Tibial nerve (tissue), 4 donors: ENCODE data around the gene GSTM2. TPM values are rescaled to one million over a fixed set of nuclear protein-coding genes. Genes with fewer than 3 reads are reported as not detected.

Experiments
- DNase-seq, 2 donors: peaks; one replicate each; pipeline ENCODE4 v3.0.0-alpha.2; 2019; ENCODE audit warnings: low spot score in 2 of 2
- H3K27ac ChIP-seq, 4 donors: fragments of 200-600 bp; sonication (generic) in 3 of 4; one replicate each; pipeline ENCODE4 v1.5.1; 2017 to 2019; ENCODE audit warnings: mild to moderate bottlenecking in 1 of 4
- H3K27me3 ChIP-seq, 2 donors: fragments of 200-600 bp; sonication (generic) in 1 of 2; one replicate each; pipeline versions ENCODE4 v1.5.1 to v1.6.0; 2017 to 2019
- H3K36me3 ChIP-seq, 3 donors: fragments of 200-600 bp; sonication (generic); one replicate each; pipeline ENCODE4 v1.5.1; 2018 to 2019
- H3K4me1 ChIP-seq, 4 donors: fragments of 200-600 bp; sonication (generic) in 3 of 4; one replicate each; pipeline ENCODE4 v1.5.1; 2017 to 2019
- H3K4me3 ChIP-seq, 4 donors: fragments of 200-600 bp; sonication (generic) in 3 of 4; one replicate each; pipeline ENCODE4 v1.5.1; 2017 to 2019; ENCODE audit warnings: mild to moderate bottlenecking in 1 of 4, moderate library complexity in 1 of 4
- H3K9me3 ChIP-seq, 4 donors: fragments of 200-600 bp; sonication (generic) in 3 of 4; one replicate each; pipeline ENCODE4 v1.5.1; 2017 to 2019
- EP300 ChIP-seq, 2 donors: sonication (generic); formaldehyde crosslinking; IDR thresholded peaks; one replicate each; pipeline ENCODE4 v1.6.1; 2017; ENCODE audit warnings: antibody characterized with exemption in 2 of 2, mild to moderate bottlenecking in 1 of 2
- POLR2A ChIP-seq, 2 donors: fragments of 450-650 bp; IDR thresholded peaks; one replicate each; pipeline ENCODE4 v1.6.1; 2017; ENCODE audit warnings: antibody characterized with exemption in 2 of 2, mild to moderate bottlenecking in 2 of 2, moderate library complexity in 2 of 2
- WGBS, 2 donors: methylation state at CpG; one replicate each; pipeline ENCODE4 v1.1.5; 2018; 5-methylcytosine and 5-hydroxymethylcytosine counted together
- total RNA-seq, 4 donors: library from RNA; depleted of rRNA; stranded (reverse); fragments of >200 nt; gene quantifications; one replicate each; pipeline ENCODE4 v1.1.0, GENCODE V29; 2016
- TF ChIP-seq, protein P1 (sequence below), 5 experiments: fragments of 200-600 bp in 3 of 5; fragments of 450-650 bp in 2 of 5; sonication (generic) in 3 of 5; IDR thresholded peaks; one replicate each; pipeline ENCODE4 v1.5.1; 2016 to 2019; ENCODE audit warnings: antibody characterized with exemption in 5 of 5, mild to moderate bottlenecking in 3 of 5, moderate library complexity in 2 of 5

GSTM2 gene
- total RNA-seq, 4 donors from 2014 or later: 87.1 to 120 (median 103) TPM

DNA sequence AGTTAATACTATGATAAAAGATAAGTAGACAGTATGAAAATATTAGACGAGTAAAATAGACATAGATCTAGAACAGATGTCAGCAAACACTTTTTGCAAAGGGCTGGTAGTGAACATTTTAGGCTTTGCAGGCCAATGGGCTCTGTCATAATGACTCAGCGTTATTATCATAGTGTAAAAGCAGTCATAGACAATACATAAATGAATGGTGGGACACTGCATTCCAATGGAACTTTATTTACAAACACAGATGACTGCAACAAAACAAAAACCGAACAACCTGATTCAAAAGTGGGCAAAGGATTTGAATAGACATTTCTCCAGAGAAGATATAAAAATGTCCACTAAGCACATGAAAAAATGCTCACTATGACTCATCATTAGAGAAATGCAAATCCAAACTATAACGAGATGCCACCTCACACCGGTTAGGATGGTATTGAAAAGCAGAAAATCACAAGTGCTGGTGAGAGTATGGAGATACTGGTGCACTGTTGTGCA, 51.5 kb downstream of the GSTM2 start:
- DNase-seq: no peak
- Histone ChIP-seq H3K27me3 (no peaks in the 10 kb centered on the region), H3K4me1 (peaks cover 0 to 13% (median 0%) of the 10 kb centered on the region in 4 donors), H3K27ac (no peak overlapping the region), H3K4me3 (no peak overlapping the region), H3K36me3 (no peaks in the 10 kb centered on the region), H3K9me3 (no peaks in the 10 kb centered on the region)
- TF ChIP-seq EP300 (IDR thresholded peaks at IDR 0.05) (no peak), POLR2A (IDR thresholded peaks at IDR 0.05) (no peak)
- TF ChIP-seq, protein P1, sequence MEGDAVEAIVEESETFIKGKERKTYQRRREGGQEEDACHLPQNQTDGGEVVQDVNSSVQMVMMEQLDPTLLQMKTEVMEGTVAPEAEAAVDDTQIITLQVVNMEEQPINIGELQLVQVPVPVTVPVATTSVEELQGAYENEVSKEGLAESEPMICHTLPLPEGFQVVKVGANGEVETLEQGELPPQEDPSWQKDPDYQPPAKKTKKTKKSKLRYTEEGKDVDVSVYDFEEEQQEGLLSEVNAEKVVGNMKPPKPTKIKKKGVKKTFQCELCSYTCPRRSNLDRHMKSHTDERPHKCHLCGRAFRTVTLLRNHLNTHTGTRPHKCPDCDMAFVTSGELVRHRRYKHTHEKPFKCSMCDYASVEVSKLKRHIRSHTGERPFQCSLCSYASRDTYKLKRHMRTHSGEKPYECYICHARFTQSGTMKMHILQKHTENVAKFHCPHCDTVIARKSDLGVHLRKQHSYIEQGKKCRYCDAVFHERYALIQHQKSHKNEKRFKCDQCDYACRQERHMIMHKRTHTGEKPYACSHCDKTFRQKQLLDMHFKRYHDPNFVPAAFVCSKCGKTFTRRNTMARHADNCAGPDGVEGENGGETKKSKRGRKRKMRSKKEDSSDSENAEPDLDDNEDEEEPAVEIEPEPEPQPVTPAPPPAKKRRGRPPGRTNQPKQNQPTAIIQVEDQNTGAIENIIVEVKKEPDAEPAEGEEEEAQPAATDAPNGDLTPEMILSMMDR (IDR thresholded peaks at IDR 0.05): no peak
- WGBS, 2 donors: 59 to 62% methylated on average over 5 of the region's 5 CpGs

DNA sequence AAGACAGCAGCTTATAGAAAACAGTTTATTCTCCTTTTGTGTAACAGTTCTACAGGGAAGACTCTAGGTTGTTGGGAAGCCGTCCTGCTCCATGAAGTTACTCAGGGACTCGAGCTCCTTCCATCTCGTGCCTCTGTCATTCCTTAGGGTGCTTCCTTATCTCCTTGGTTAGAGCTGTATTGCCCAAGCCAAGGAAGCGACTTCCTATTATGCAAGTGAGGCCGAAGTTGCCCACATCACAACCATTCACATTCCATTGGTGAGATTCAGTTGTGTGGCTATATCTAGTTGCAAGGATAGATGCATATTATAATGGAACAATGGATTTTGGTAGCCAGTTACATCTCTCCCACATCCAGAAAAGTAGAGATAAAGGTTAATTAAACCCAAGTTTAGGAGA, 53.2 kb downstream of the GSTM2 start:
- Histone ChIP-seq H3K36me3 (no peaks in the 10 kb centered on the region), H3K4me3 (no peak overlapping the region), H3K4me1 (peaks cover 0 to 13% (median 0%) of the 10 kb centered on the region in 4 donors), H3K9me3 (no peaks in the 10 kb centered on the region), H3K27me3 (no peaks in the 10 kb centered on the region), H3K27ac (no peak overlapping the region)
- no peak for TF ChIP-seq POLR2A (IDR thresholded peaks at IDR 0.05)
- TF ChIP-seq, protein P1 (IDR thresholded peaks at IDR 0.05): no peak
- no peak for TF ChIP-seq EP300 (IDR thresholded peaks at IDR 0.05)
- no peak for DNase-seq
- WGBS, 2 donors: 81 to 85% methylated on average over 5 of the region's 5 CpGs

DNA sequence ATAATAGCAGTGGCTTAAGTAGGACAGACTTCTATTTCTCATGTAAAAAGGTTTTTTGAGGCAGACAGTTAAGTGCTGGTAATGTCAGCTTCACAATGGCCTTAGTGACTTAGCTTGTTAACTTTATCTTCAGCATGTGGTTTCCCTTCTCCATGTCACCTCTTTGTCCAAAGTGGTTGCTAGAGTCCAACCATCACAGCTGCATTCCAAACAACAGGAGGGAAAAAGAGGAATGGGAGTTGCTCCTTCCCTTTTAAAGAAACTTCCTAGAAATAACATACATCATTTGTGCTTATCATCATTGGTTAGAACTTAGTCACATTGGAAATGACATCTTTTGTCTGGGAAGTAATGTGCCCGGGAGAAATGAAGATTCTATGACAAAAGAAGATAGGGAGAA, 54.1 kb downstream of the GSTM2 start:
- WGBS, 2 donors: 82 to 93% methylated on average over 1 of the region's 1 CpG
- H3K27me3 ChIP-seq: no peaks in the 10 kb centered on the region
- peaks cover 0 to 3% (median 0%) of the 10 kb centered on the region in 4 donors for H3K4me1 ChIP-seq
- TF ChIP-seq EP300 (IDR thresholded peaks at IDR 0.05): no peak
- TF ChIP-seq, protein P1 (IDR thresholded peaks at IDR 0.05): no peak
- no peak for TF ChIP-seq POLR2A (IDR thresholded peaks at IDR 0.05)
- H3K36me3 ChIP-seq: no peaks in the 10 kb centered on the region
- H3K27ac ChIP-seq: no peak overlapping the region
- no peaks in the 10 kb centered on the region for H3K9me3 ChIP-seq
- DNase-seq: no peak
- no peak overlapping the region for H3K4me3 ChIP-seq

DNA sequence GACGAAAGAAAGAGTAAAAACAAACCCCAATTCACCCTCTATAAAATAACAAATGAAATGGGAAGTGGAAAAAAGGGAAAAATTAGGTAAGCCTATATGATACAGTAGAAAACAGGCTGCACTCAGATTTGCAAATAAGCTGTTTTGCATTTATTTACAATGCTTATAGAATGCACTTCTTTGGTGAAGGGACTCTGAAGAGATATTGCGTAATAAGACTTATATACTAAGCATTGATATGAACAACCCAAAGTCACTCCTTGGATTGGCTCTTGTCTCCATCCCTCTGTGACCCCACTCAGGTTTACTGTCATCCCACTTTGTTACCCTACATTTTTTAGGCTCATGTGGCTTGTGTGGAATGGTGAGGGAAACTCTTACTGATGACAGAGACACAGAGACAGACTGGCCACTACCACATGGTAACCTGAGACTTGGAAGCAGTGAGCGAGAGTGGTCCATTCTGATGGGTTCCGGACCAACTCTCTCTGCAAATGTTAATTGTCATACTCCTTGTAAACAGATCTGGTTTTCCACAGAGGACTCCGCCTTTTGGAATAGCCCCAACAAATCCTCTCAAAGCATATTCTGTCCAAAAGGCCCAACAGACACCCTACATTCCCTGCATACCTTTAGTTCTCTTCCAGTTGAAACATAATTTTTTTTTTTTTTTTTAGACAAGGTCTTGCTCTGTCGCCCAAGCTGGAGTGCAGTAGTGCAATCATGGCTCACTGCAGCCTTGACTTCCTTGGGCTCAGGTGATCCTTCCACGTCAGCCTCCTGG, 55.2 kb downstream of the GSTM2 start:
- H3K4me3 ChIP-seq: no peak overlapping the region
- no peak for TF ChIP-seq POLR2A (IDR thresholded peaks at IDR 0.05)
- TF ChIP-seq, protein P1 (IDR thresholded peaks at IDR 0.05): no peak
- TF ChIP-seq EP300 (IDR thresholded peaks at IDR 0.05): no peak
- no peaks in the 10 kb centered on the region for H3K9me3 ChIP-seq
- no peaks in the 10 kb centered on the region for H3K36me3 ChIP-seq
- no peak overlapping the region for H3K27ac ChIP-seq
- 77 to 81% methylated on average over 7 of the region's 7 CpGs for WGBS, 2 donors
- no peaks in the 10 kb centered on the region for H3K27me3 ChIP-seq
- H3K4me1 ChIP-seq: no peaks in the 10 kb centered on the region
- DNase-seq: no peak

Other genes starting within 250 kb of the GSTM2 start
- gene PSMA5, start 241.6 kb upstream of the GSTM2 start, total RNA-seq: 10 to 100 TPM; 20.5 to 28.8 (median 24.9) TPM
- gene SYPL2, start 201.5 kb upstream of the GSTM2 start, total RNA-seq: 1 to 10 TPM; 1.5 to 3.5 (median 2.4) TPM
- 1 to 10 TPM; 6.5 to 6.8 (median 6.5) TPM for gene ATXN7L2, start 184.2 kb upstream of the GSTM2 start, total RNA-seq
- gene CYB561D1, start 174.0 kb upstream of the GSTM2 start, total RNA-seq: 1 to 10 TPM; 4.4 to 8.4 (median 5.6) TPM
- 10 to 100 TPM in 1 of 4 donors, 1 to 10 TPM in 3; 8.1 to 10.3 (median 8.4) TPM for gene AMIGO1, start 158.3 kb upstream of the GSTM2 start, total RNA-seq
- under 1 TPM in 2 of 4 donors, not detected in 2; 0.59 to 0.60 TPM for gene GPR61, start 128.2 kb upstream of the GSTM2 start, total RNA-seq
- gene GNAI3, start 119.4 kb upstream of the GSTM2 start, total RNA-seq: 1 to 10 TPM; 4.0 to 6.3 (median 5.1) TPM
- gene GNAT2, start 48.4 kb upstream of the GSTM2 start, total RNA-seq: not detected
- 100 to 1,000 TPM in 2 of 4 donors, 10 to 100 TPM in 2; 70.6 to 113 (median 94.7) TPM for gene AMPD2, start 48.2 kb upstream of the GSTM2 start, total RNA-seq
- 10 to 100 TPM; 16.3 to 47.0 (median 35.2) TPM for gene GSTM4, start 12.0 kb upstream of the GSTM2 start, total RNA-seq
- gene GSTM1, start 19.8 kb downstream of the GSTM2 start, total RNA-seq: 10 to 100 TPM in 1 of 4 donors, not detected in 3; 14.1 TPM
- gene GSTM5, start 44.2 kb downstream of the GSTM2 start, total RNA-seq: 1 to 10 TPM; 1.1 to 9.2 (median 2.8) TPM
- gene GSTM3, start 73.0 kb downstream of the GSTM2 start, total RNA-seq: 100 to 1,000 TPM in 1 of 4 donors, 10 to 100 TPM in 3; 37.2 to 134 (median 79.7) TPM
- gene EPS8L3, start 95.9 kb downstream of the GSTM2 start, total RNA-seq: not detected
- gene CSF1, start 242.8 kb downstream of the GSTM2 start, total RNA-seq: 100 to 1,000 TPM in 2 of 4 donors, 10 to 100 TPM in 2; 66.8 to 124 (median 90.8) TPM